Measurements from ENCODE around the gene EIF3B. TPM values are rescaled to one million over a fixed set of nuclear protein-coding genes. Genes with fewer than 3 reads are reported as not detected.

Gene EIF3B
- total RNA-seq, 1 donor from 2014 or later: 213 TPM

DNA sequence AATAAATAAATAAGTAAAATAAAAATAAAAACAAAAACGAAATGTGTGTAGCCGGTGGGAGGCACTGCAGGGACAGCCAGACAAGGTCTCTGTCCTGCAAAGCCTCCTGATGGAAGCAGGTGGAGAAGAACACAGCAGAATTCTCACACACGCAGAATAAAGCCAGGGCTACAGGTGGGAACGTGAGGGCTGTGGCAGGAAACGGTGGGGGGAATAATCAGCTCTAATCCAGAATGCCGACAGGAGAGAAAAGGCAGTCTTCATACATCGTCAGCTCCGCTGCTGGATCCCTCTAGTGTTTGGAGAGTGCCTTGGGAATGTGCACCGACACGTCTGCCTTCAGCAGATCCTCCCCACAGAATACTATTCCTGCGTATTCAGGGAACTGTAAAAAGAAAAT lies 33.6 kb upstream of the EIF3B start:
- no peak overlapping the region for H3K27ac Mint-ChIP-seq (ENCODE audit: unreplicated experiment)
- H2AFZ ChIP-seq (ENCODE audit: low read depth, low read length): peak overlapping the region; percentile 38
- H3K9me3 Mint-ChIP-seq (ENCODE audit: unreplicated experiment): no peaks in the 10 kb centered on the region

DNA sequence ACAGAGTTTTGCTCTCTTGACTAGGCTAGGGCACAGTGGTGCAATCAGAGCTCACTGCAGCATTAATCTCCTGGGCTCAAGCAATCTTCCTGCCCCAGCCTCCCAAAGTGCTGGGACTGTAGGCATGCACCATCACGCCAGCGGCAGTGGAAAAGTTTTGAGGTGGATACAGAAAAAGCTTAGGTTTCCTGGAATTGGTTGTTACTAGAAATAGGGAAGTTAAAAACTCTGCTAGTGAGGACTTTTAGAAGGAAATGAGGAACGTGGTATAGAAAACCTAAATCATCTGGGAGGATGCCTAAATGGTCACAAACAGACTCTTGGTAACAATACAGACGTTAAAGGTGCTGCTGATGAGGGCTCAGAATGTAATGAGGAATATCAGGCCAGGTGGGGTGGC lies 29.5 kb upstream of the EIF3B start:
- TF ChIP-seq, protein P1, sequence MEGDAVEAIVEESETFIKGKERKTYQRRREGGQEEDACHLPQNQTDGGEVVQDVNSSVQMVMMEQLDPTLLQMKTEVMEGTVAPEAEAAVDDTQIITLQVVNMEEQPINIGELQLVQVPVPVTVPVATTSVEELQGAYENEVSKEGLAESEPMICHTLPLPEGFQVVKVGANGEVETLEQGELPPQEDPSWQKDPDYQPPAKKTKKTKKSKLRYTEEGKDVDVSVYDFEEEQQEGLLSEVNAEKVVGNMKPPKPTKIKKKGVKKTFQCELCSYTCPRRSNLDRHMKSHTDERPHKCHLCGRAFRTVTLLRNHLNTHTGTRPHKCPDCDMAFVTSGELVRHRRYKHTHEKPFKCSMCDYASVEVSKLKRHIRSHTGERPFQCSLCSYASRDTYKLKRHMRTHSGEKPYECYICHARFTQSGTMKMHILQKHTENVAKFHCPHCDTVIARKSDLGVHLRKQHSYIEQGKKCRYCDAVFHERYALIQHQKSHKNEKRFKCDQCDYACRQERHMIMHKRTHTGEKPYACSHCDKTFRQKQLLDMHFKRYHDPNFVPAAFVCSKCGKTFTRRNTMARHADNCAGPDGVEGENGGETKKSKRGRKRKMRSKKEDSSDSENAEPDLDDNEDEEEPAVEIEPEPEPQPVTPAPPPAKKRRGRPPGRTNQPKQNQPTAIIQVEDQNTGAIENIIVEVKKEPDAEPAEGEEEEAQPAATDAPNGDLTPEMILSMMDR (IDR thresholded peaks at IDR 0.05; ENCODE audit: insufficient read depth, low read depth, low read length): no peak
- no peak for TF ChIP-seq EZH2 (IDR thresholded peaks at IDR 0.05; ENCODE audit: insufficient read depth, low read length)
- no peak for FAIRE-seq
- Histone ChIP-seq H3K9ac (ENCODE audit: low read length) (no peak overlapping the region), H4K20me1 (ENCODE audit: insufficient read depth, low read length) (no peaks in the 10 kb centered on the region), H3K27me3 (ENCODE audit: insufficient read depth, low read length) (no peaks in the 10 kb centered on the region), H3K36me3 (ENCODE audit: insufficient read depth, low read length) (no peaks in the 10 kb centered on the region), H3K79me2 (ENCODE audit: insufficient read depth, low read length) (no peaks in the 10 kb centered on the region), H3K4me3 (ENCODE audit: insufficient read depth, low read depth, low read length) (no peak overlapping the region), H3K27ac (ENCODE audit: low read depth, low read length) (no peak overlapping the region), H3K4me2 (ENCODE audit: low read length) (no peak overlapping the region), H3K4me1 (ENCODE audit: insufficient read depth, low read length) (peaks cover 3% of the 10 kb centered on the region), H2AFZ (ENCODE audit: low read depth, low read length) (no peak overlapping the region), H3K9me3 (ENCODE audit: insufficient read depth, low read depth, low read length) (no peaks in the 10 kb centered on the region)
- no peak overlapping the region for H3K4me3 Mint-ChIP-seq (ENCODE audit: unreplicated experiment)
- no peaks in the 10 kb centered on the region for H3K36me3 Mint-ChIP-seq (ENCODE audit: low read depth, unreplicated experiment)
- no peaks in the 10 kb centered on the region for H3K4me1 Mint-ChIP-seq (ENCODE audit: low read depth, unreplicated experiment)
- DNase-seq (ENCODE audit: low read depth): no peak
- no peaks in the 10 kb centered on the region for H3K27me3 Mint-ChIP-seq (ENCODE audit: low read depth, unreplicated experiment)
- no peak overlapping the region for H3K27ac Mint-ChIP-seq (ENCODE audit: unreplicated experiment)
- H3K9me3 Mint-ChIP-seq (ENCODE audit: unreplicated experiment): no peaks in the 10 kb centered on the region

More for the DNA sequence above, 33.6 kb upstream of the EIF3B start:
- H3K36me3 Mint-ChIP-seq (ENCODE audit: low read depth, unreplicated experiment): no peaks in the 10 kb centered on the region
- TF ChIP-seq, protein P1 (IDR thresholded peaks at IDR 0.05; ENCODE audit: insufficient read depth, low read depth, low read length): peak; percentile 11
- TF ChIP-seq EZH2 (IDR thresholded peaks at IDR 0.05; ENCODE audit: insufficient read depth, low read length): no peak
- peaks cover 7% of the 10 kb centered on the region for H3K4me1 ChIP-seq (ENCODE audit: insufficient read depth, low read length)
- no peak overlapping the region for H3K9ac ChIP-seq (ENCODE audit: low read length)
- H3K4me1 Mint-ChIP-seq (ENCODE audit: low read depth, unreplicated experiment): no peaks in the 10 kb centered on the region
- DNase-seq (ENCODE audit: low read depth) (no peak), FAIRE-seq (no peak)
- H4K20me1 ChIP-seq (ENCODE audit: insufficient read depth, low read length): no peaks in the 10 kb centered on the region
- H3K27me3 ChIP-seq (ENCODE audit: insufficient read depth, low read length): no peaks in the 10 kb centered on the region
- no peak overlapping the region for H3K4me3 Mint-ChIP-seq (ENCODE audit: unreplicated experiment)
- no peaks in the 10 kb centered on the region for H3K79me2 ChIP-seq (ENCODE audit: insufficient read depth, low read length)
- H3K36me3 ChIP-seq (ENCODE audit: insufficient read depth, low read length): no peaks in the 10 kb centered on the region
- H3K27ac ChIP-seq (ENCODE audit: low read depth, low read length): no peak overlapping the region
- peaks cover 2% of the 10 kb centered on the region for H3K27me3 Mint-ChIP-seq (ENCODE audit: low read depth, unreplicated experiment)
- H3K4me2 ChIP-seq (ENCODE audit: low read length): peak overlapping the region; percentile 47
- H3K4me3 ChIP-seq (ENCODE audit: insufficient read depth, low read depth, low read length): no peak overlapping the region
- H3K9me3 ChIP-seq (ENCODE audit: insufficient read depth, low read depth, low read length): no peaks in the 10 kb centered on the region

DNA sequence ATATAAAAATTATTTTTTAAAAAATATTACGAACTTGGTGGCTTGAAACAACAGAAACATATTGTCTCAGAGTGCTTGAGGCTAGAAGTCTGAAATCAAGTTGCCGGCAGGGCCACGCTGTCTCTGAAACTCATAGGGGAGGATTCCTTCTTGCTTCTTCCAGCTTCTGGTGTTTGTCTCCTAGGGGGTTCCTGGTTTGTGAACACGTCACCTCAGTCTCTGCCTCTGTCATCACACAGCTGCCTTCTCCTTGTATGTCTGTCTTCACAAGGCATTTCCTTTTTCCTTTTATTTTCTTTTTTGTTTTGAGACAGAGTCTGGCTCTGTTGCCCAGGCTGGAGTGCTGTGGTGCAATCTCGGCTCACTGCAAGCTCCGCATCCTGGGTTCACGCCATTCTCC lies 27.7 kb upstream of the EIF3B start:
- Histone ChIP-seq H3K4me3 (ENCODE audit: insufficient read depth, low read depth, low read length) (no peak overlapping the region), H3K4me2 (ENCODE audit: low read length) (no peak overlapping the region), H3K27me3 (ENCODE audit: insufficient read depth, low read length) (no peaks in the 10 kb centered on the region), H3K9ac (ENCODE audit: low read length) (no peak overlapping the region), H3K36me3 (ENCODE audit: insufficient read depth, low read length) (no peaks in the 10 kb centered on the region), H3K27ac (ENCODE audit: low read depth, low read length) (no peak overlapping the region), H3K79me2 (ENCODE audit: insufficient read depth, low read length) (no peaks in the 10 kb centered on the region), H3K9me3 (ENCODE audit: insufficient read depth, low read depth, low read length) (no peaks in the 10 kb centered on the region), H3K4me1 (ENCODE audit: insufficient read depth, low read length) (no peaks in the 10 kb centered on the region), H4K20me1 (ENCODE audit: insufficient read depth, low read length) (no peaks in the 10 kb centered on the region), H2AFZ (ENCODE audit: low read depth, low read length) (no peak overlapping the region)
- DNase-seq (ENCODE audit: low read depth) (no peak), FAIRE-seq (no peak)
- no peak overlapping the region for H3K27ac Mint-ChIP-seq (ENCODE audit: unreplicated experiment)
- TF ChIP-seq, protein P1 (IDR thresholded peaks at IDR 0.05; ENCODE audit: insufficient read depth, low read depth, low read length): no peak
- no peak for TF ChIP-seq EZH2 (IDR thresholded peaks at IDR 0.05; ENCODE audit: insufficient read depth, low read length)
- no peaks in the 10 kb centered on the region for H3K36me3 Mint-ChIP-seq (ENCODE audit: low read depth, unreplicated experiment)
- H3K4me1 Mint-ChIP-seq (ENCODE audit: low read depth, unreplicated experiment): no peaks in the 10 kb centered on the region
- no peaks in the 10 kb centered on the region for H3K27me3 Mint-ChIP-seq (ENCODE audit: low read depth, unreplicated experiment)
- H3K4me3 Mint-ChIP-seq (ENCODE audit: unreplicated experiment): no peak overlapping the region
- H3K9me3 Mint-ChIP-seq (ENCODE audit: unreplicated experiment): no peaks in the 10 kb centered on the region
